ENCODE measurements around the gene NMNAT2.

- TF ChIP-seq, protein P1, sequence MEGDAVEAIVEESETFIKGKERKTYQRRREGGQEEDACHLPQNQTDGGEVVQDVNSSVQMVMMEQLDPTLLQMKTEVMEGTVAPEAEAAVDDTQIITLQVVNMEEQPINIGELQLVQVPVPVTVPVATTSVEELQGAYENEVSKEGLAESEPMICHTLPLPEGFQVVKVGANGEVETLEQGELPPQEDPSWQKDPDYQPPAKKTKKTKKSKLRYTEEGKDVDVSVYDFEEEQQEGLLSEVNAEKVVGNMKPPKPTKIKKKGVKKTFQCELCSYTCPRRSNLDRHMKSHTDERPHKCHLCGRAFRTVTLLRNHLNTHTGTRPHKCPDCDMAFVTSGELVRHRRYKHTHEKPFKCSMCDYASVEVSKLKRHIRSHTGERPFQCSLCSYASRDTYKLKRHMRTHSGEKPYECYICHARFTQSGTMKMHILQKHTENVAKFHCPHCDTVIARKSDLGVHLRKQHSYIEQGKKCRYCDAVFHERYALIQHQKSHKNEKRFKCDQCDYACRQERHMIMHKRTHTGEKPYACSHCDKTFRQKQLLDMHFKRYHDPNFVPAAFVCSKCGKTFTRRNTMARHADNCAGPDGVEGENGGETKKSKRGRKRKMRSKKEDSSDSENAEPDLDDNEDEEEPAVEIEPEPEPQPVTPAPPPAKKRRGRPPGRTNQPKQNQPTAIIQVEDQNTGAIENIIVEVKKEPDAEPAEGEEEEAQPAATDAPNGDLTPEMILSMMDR (conservative IDR thresholded peaks at IDR 0.05; ENCODE audit: low read depth, low read length) = no peak
- no peak for TF ChIP-seq EZH2 (IDR thresholded peaks at IDR 0.05; ENCODE audit: borderline replicate concordance, low read depth, low read length, poor library complexity, severe bottlenecking)
These were observed 3.8 kb downstream of the NMNAT2 start for GRCh38 chr1:183414365-183414764.
